Measurements from ENCODE around the gene INO80D. TPM values are rescaled to one million over a fixed set of nuclear protein-coding genes. Genes with fewer than 3 reads are reported as not detected.

The INO80D gene
- total RNA-seq, 1 experiment from 2014 or later, result 21.7 TPM

- Histone ChIP-seq H3K27me3 (replicated peaks; ENCODE audit: insufficient read depth, low read depth, low read length, poor library complexity) (no peaks in the 10 kb centered on the region), H3K4me3 (ENCODE audit: low read depth, low read length, poor library complexity, severe bottlenecking) (no peak overlapping the region), H3K4me1 (ENCODE audit: insufficient read depth, low read length, poor library complexity, severe bottlenecking) (no peaks in the 10 kb centered on the region), H3K36me3 (ENCODE audit: insufficient read depth, low read length, poor library complexity, severe bottlenecking) (no peaks in the 10 kb centered on the region), H3K9me3 (ENCODE audit: low read depth, low read length, poor library complexity, severe bottlenecking) (no peaks in the 10 kb centered on the region), H3K27ac (ENCODE audit: low read depth, low read length, poor library complexity, severe bottlenecking) (no peak overlapping the region)
- ChIA-PET POLR2A (ENCODE audit: low non-redundant PET) (no interaction called here), CTCF (no interaction called here)
- TF ChIP-seq EZH2 (IDR thresholded peaks at IDR 0.05; ENCODE audit: borderline replicate concordance, low read depth, low read length, poor library complexity, severe bottlenecking), result no peak
- no peak for TF ChIP-seq CTCF (conservative IDR thresholded peaks at IDR 0.05; ENCODE audit: low read depth, low read length)
- intact Hi-C loops (cut with micrococcal nuclease; ENCODE audit: unreplicated experiment), result no loop called here
- no peak for DNase-seq (ENCODE audit: low spot score)
- no TSS peak for BruUV-seq (replicated peaks)
Observed at GRCh38 chr2:205954707-205955106, 131.3 kb downstream of the INO80D start.

- Histone ChIP-seq H3K4me1 (ENCODE audit: insufficient read depth, low read length, poor library complexity, severe bottlenecking) (no peaks in the 10 kb centered on the region), H3K4me3 (ENCODE audit: low read depth, low read length, poor library complexity, severe bottlenecking) (no peak overlapping the region), H3K36me3 (ENCODE audit: insufficient read depth, low read length, poor library complexity, severe bottlenecking) (no peaks in the 10 kb centered on the region), H3K27me3 (replicated peaks; ENCODE audit: insufficient read depth, low read depth, low read length, poor library complexity) (no peaks in the 10 kb centered on the region), H3K9me3 (ENCODE audit: low read depth, low read length, poor library complexity, severe bottlenecking) (no peaks in the 10 kb centered on the region), H3K27ac (ENCODE audit: low read depth, low read length, poor library complexity, severe bottlenecking) (no peak overlapping the region)
- intact Hi-C loops (cut with micrococcal nuclease; ENCODE audit: unreplicated experiment), result no loop called here
- DNase-seq (ENCODE audit: low spot score), result no peak
- BruUV-seq (replicated peaks), result no TSS peak
- CTCF ChIA-PET, result no interaction called here
- no peak for TF ChIP-seq EZH2 (IDR thresholded peaks at IDR 0.05; ENCODE audit: borderline replicate concordance, low read depth, low read length, poor library complexity, severe bottlenecking)
- TF ChIP-seq CTCF (conservative IDR thresholded peaks at IDR 0.05; ENCODE audit: low read depth, low read length), result no peak
- POLR2A ChIA-PET (ENCODE audit: low non-redundant PET), result no interaction called here
Observed at GRCh38 chr2:205952282-205952681, 133.7 kb downstream of the INO80D start.

GRCh38 chr2:205948883-205949282 lies 137.1 kb downstream of the INO80D start:
- intact Hi-C loops (cut with micrococcal nuclease; ENCODE audit: unreplicated experiment), result loop anchor here (5.0 to 10.0 kb wide), 2 partner anchors 1684 to 1802 kb away; no protein-coding TSS in a partner anchor
- Histone ChIP-seq H3K4me1 (ENCODE audit: insufficient read depth, low read length, poor library complexity, severe bottlenecking) (no peaks in the 10 kb centered on the region), H3K36me3 (ENCODE audit: insufficient read depth, low read length, poor library complexity, severe bottlenecking) (no peaks in the 10 kb centered on the region), H3K4me3 (ENCODE audit: low read depth, low read length, poor library complexity, severe bottlenecking) (no peak overlapping the region), H3K27me3 (replicated peaks; ENCODE audit: insufficient read depth, low read depth, low read length, poor library complexity) (no peaks in the 10 kb centered on the region), H3K27ac (ENCODE audit: low read depth, low read length, poor library complexity, severe bottlenecking) (no peak overlapping the region), H3K9me3 (ENCODE audit: low read depth, low read length, poor library complexity, severe bottlenecking) (no peaks in the 10 kb centered on the region)
- no peak for TF ChIP-seq EZH2 (IDR thresholded peaks at IDR 0.05; ENCODE audit: borderline replicate concordance, low read depth, low read length, poor library complexity, severe bottlenecking)
- TF ChIP-seq CTCF (conservative IDR thresholded peaks at IDR 0.05; ENCODE audit: low read depth, low read length), result no peak
- ChIA-PET CTCF (no interaction called here), POLR2A (ENCODE audit: low non-redundant PET) (interaction anchor here (0.6 kb wide), 1 partner anchor 263 kb away, joined by 8 read pairs; no protein-coding TSS in a partner anchor)
- no peak for DNase-seq (ENCODE audit: low spot score)
- no TSS peak for BruUV-seq (replicated peaks)
